Amniotic epithelial cell (primary cell): ENCODE measurements around the gene KCNJ11.
A peak's percentile ranks its signal among the peaks of the same experiment; 100 is the strongest.

Experiments used
- DNase-seq: peaks from one replicate; pipeline ENCODE4 v3.0.0-alpha.2; 2010; ENCODE audit warnings: low read depth

KCNJ11 gene

GRCh38 chr11:17408641-17409040 is 20.2 kb upstream of the KCNJ11 start:
- no peak for DNase-seq

- no peak for DNase-seq
Measured at GRCh38 chr11:17408026-17408425, 19.6 kb upstream of the KCNJ11 start.

DNA sequence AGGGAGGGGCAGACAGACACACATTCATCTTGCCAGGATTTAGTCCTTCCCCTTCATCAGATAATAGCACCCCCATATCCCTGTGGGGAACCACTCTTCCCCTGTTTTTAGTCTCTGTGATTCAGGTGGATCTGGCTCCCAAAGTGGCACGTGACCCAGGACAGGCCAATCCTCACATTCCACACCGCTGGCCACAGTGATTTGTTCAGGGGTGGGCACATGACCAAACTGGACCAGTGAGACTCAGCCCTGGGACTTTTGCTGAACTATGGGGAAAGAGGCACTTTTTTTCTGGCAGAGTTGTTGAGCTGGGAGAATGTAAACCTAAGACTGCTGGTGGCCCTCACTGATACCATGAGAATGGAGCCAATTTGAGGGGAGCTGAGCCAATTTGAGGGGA is 19.1 kb upstream of the KCNJ11 start:
- no peak for DNase-seq

- DNase-seq = no peak
Measured at GRCh38 chr11:17406818-17407149, 18.3 kb upstream of the KCNJ11 start.

- DNase-seq = no peak
Measured at GRCh38 chr11:17406082-17406817, 17.8 kb upstream of the KCNJ11 start.

DNA sequence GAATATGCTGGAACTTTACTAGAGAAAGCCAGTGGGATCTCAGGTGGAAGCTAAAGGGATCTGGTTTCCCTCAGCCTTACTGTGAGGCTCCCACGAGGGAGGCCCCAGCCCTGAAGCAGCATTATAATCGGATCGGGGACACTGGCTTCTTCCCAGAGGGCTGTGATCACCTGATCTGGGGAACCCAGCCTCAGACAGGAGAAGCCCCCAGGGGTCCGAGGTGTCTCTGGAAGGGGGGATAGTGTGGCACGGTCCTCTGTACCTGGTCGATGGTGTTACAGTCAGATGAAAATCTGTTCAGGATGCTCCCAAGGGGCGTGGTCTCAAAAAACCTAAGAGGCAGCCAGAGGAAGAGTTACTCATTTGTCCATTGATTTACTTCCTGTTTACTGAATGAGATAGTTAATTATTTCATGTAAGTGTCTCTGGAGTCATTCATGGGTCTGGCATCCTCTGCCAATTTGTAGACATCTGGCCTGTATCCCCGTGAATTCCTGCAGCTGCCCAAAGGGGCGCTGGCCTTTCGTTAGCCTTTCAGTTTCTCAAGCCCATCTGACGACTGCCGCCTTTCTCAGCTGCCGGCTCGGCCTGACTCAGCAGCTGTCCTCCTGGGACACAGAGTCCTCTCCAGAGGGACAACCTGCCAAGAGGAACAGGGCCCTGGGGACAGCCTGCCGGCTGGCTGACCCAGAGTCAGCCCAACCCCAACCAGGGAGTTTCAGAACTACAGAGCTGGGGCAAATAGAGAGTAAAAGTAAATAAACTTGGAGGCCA is 17.0 kb upstream of the KCNJ11 start:
- peak; percentile 42 for DNase-seq

- peak; percentile 73 for DNase-seq
Measured at GRCh38 chr11:17403980-17404759, 15.7 kb upstream of the KCNJ11 start.

DNA sequence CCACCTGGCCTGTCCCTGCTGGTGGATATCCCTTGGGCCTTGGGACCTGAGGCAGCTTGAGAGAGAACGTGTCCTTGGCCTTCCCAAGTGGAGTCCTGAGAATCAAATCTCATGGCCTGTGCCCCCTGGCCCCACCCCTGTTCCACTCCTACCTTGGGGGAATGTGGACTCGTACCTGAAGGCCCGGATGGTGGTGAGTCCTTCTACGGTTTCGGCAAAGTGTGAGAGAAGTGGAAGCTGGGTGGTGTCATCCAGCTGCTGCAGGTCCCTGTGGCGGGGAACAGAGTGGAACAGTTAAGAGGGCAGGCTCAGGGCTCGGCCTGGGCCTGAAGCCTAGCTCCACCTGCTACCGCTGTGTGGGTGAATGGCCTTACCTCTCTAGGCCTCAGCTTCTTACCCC is 14.0 kb upstream of the KCNJ11 start:
- no peak for DNase-seq

- no peak for DNase-seq
Measured at GRCh38 chr11:17401841-17402240, 13.4 kb upstream of the KCNJ11 start.

DNA sequence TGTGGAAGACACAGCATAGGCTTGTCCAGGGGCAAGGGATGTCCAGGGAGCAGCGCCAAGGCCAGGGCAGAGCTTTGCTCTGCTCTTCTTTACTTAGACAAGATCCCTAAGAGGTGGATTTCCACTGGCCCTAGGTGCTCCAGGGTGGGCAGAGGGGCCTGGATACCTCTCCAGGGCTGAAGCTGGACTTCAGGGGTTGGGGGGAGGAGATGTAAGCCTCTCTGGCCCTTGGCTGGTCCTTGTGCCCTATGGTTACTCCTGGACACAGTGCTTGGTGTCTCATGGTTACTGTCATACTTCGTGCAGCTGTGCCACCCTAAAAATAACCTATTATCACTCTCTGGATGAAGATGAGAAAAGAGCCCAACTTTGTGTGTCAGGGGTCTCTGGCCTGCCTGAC is 12.9 kb upstream of the KCNJ11 start:
- no peak for DNase-seq

DNA sequence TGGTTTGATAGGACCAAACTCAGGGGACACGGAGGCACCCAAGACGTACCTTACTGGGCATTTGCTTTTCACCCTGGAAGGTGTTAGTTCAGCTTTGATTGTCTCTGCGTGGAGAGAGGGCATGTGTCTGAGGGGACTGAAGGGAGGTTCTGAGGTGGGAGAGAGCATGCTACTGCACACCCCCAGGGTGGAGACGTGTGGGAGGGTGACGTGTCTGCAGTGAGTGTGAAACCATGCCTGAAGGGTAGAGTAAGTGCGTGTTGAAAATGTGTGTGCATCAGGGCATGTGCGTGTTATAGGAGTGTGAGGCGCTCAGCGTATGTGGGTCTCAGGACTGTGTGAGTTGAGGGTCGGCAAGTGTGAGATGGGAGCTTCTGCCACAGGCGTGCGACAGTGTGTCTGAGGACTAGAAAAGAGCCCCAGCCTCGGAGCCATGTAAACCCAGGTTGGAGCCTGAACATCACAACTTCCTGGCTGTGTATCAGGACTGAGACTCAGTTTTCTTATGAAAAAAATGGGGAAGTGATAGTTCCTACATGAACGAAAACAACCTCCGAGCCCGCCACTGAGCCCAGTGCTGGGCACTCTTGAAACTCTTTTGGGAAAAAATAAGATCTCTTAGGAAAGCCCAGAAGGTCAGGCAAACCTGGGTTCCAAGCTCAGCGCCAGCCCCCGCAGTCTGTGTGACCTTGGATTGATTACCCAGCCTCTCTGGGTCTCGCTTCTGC is 11.8 kb upstream of the KCNJ11 start:
- DNase-seq = no peak

DNA sequence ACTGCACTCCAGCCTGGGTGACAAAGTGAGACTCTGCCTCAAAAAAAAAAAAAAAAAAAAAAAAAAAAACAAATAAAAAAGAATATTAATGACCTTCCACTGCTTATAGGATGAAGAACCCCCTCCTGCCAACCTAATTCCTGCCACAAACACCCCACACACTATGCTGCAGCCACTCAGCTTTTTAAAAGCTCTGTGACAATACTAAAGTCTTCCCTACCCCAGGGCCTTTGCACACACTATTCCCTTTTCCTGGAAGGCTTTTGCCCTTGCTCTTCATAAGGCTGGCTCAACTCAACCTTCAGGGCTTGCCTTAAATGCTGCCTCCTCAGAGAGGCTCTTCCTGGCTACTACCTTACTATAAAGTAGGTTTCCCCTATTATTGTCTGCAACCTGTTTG is 10.8 kb upstream of the KCNJ11 start:
- no peak for DNase-seq

- no peak for DNase-seq
Measured at GRCh38 chr11:17397311-17398002, 9.0 kb upstream of the KCNJ11 start.

DNA sequence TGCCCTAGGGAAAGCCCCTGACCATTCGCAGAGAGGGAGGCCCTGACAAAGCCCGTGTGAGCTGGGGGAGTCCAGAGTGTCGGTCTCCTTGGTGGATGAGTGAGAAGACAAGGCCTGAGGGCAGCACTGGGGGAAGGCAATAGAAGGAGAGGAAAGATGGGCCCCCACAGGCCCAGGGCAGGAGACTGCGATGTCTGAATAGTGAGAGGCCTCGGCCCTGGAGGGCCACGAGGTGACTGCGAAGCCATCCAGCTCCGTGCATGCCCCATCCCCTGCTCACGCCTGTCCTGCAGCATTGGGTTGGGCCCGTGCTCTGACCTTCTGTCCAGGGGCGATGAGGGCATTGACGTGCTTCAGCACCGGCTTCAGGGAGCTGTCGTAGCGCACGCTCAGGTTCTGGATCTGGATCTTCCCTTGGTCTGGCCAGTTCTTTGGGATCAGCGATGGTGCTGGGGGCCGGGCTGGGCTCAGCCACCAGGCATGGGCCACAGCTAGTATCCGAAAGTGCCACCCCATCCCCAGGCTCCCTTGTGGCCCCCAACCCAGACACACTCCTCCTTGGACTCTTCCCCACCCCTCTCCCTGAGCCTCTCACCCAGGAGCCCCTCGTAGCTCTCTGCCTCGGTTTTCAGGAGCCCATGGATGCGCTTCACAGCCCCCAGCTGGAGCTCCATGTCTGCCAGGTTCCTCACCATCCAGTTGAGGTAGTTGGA is 8.3 kb upstream of the KCNJ11 start:
- DNase-seq = no peak

GRCh38 chr11:17395978-17396377 is 7.5 kb upstream of the KCNJ11 start:
- DNase-seq = no peak

- no peak for DNase-seq
Measured at GRCh38 chr11:17395554-17395961, 7.1 kb upstream of the KCNJ11 start.

- no peak for DNase-seq
Measured at GRCh38 chr11:17394743-17395390, 6.4 kb upstream of the KCNJ11 start.

- DNase-seq = no peak
Measured at GRCh38 chr11:17393472-17393871, 5.0 kb upstream of the KCNJ11 start.

- no peak for DNase-seq
Measured at GRCh38 chr11:17392872-17393271, 4.4 kb upstream of the KCNJ11 start.
